Transverse colon (tissue), 4 donors: ENCODE results near the gene COX7C. TPM values are rescaled to one million over a fixed set of nuclear protein-coding genes. Genes with fewer than 3 reads are reported as not detected.

Experiments used
- DNase-seq: peaks from one replicate; pipeline ENCODE4 v3.0.0-alpha.2; 2019
- H3K27ac ChIP-seq, 4 donors: fragments of 200-600 bp; sonication (generic); 2 replicates each; pipeline ENCODE4 v1.5.1; 2016 to 2018; ENCODE audit warnings: inconsistent platforms in 4 of 4
- H3K27me3 ChIP-seq: fragments of 200-600 bp; sonication (generic); 2 replicates; pipeline ENCODE4 v1.5.1; 2017; ENCODE audit warnings: inconsistent platforms
- H3K36me3 ChIP-seq, 4 donors: fragments of 200-600 bp; sonication (generic); 2 replicates each; pipeline ENCODE4 v1.5.1; 2017 to 2019; ENCODE audit warnings: inconsistent platforms in 4 of 4
- H3K4me1 ChIP-seq, 4 donors: fragments of 200-600 bp; sonication (generic); 2 replicates each; pipeline ENCODE4 v1.5.1; 2017 to 2020; ENCODE audit warnings: inconsistent platforms in 4 of 4
- H3K4me3 ChIP-seq, 4 donors: fragments of 200-600 bp; sonication (generic); 1 replicate in 1 of 4; 2 replicates in 3 of 4; pipeline versions ENCODE4 v1.5.1 to v1.6.1; 2017 to 2019; ENCODE audit warnings: inconsistent platforms in 4 of 4
- H3K9me3 ChIP-seq, 2 donors: fragments of 200-600 bp; sonication (generic); 2 replicates each; pipeline ENCODE4 v1.5.1; 2017 to 2019; ENCODE audit warnings: inconsistent platforms in 2 of 2
- CTCF ChIP-seq, 5 experiments: fragments of 200-600 bp in 3 of 5; fragments of 450-650 bp in 2 of 5; sonication (generic) in 3 of 5; IDR thresholded peaks; 1 replicate in 2 of 5; 2 replicates in 3 of 5; pipeline ENCODE4 v1.5.1; 2016 to 2017; ENCODE audit warnings: antibody characterized with exemption in 5 of 5, inconsistent platforms in 3 of 5, mild to moderate bottlenecking in 2 of 5, moderate library complexity in 1 of 5
- EP300 ChIP-seq: sonication (generic); formaldehyde crosslinking; IDR thresholded peaks from one replicate; pipeline ENCODE4 v1.6.1; 2017; ENCODE audit warnings: antibody characterized with exemption, low read depth
- POLR2A ChIP-seq: fragments of 450-650 bp; IDR thresholded peaks from one replicate; pipeline ENCODE4 v1.6.1; 2016; ENCODE audit warnings: antibody characterized with exemption, mild to moderate bottlenecking, moderate library complexity
- POLR2AphosphoS5 ChIP-seq, 3 donors: sonication (generic); formaldehyde crosslinking; IDR thresholded peaks; one replicate each; pipeline ENCODE4 v1.6.1; 2016; ENCODE audit warnings: antibody characterized with exemption in 3 of 3
- WGBS, 2 donors: methylation state at CpG; one replicate each; pipeline ENCODE4 v1.1.5; 2018; ENCODE audit warnings: low coverage in 1 of 2; 5-methylcytosine and 5-hydroxymethylcytosine counted together
- in situ Hi-C, 4 donors: fragments of 200-750 bp; cut with MboI; loops; one replicate each; pipeline versions ENCODE4 v1.15.0 to v1.15.1; 2017; ENCODE audit warnings: low sequenced_read_pairs in 3 of 4, low pct_ligation_motif_present in 1 of 4, low pct_unique_long_range_greater_than_20kb in 1 of 4
- intact Hi-C: fragments of 100-400 bp; cut with DNase I; formaldehyde crosslinking; loops from one replicate; pipeline ENCODE4 v1.15.1; 2023; ENCODE audit warnings: low total_unique reads
- total RNA-seq, 4 donors: library from RNA; depleted of rRNA; stranded (reverse); fragments of >200 nt; gene quantifications; one replicate each; pipeline ENCODE4 v1.1.0, GENCODE V29; 2016

The COX7C gene
- total RNA-seq, 4 donors from 2014 or later: 329 to 677 (median 411) TPM

- Histone ChIP-seq H3K4me3 (no peak overlapping the region), H3K9me3 (no peaks in the 10 kb centered on the region), H3K4me1 (peaks cover 0 to 4% (median 2%) of the 10 kb centered on the region in 4 donors), H3K27ac (no peak overlapping the region), H3K27me3 (peaks cover 17% of the 10 kb centered on the region), H3K36me3 (no peaks in the 10 kb centered on the region)
- intact Hi-C loops: no loop called here
- no peak for DNase-seq
- no peak for TF ChIP-seq POLR2AphosphoS5 (IDR thresholded peaks at IDR 0.05)
- no peak for TF ChIP-seq CTCF (IDR thresholded peaks at IDR 0.05)
- no peak for TF ChIP-seq EP300
- TF ChIP-seq POLR2A: no peak
- in situ Hi-C loops: loop anchor here in 1 of 4 donors (25.0 kb wide), 1 partner anchor 799 kb away; the partner anchor contains the start of gene CCNH
- 80 to 88% methylated on average over 2 of the region's 2 CpGs for WGBS, 2 donors
Measured at GRCh38 chr5:86613455-86613854, 4.3 kb upstream of the COX7C start.

- DNase-seq: no peak
- Histone ChIP-seq H3K27me3 (peaks cover 14% of the 10 kb centered on the region), H3K9me3 (no peaks in the 10 kb centered on the region), H3K27ac (peak overlapping the region in 3 of 4 donors; percentile 88 to 95 (median 90)), H3K4me1 (peaks cover 0 to 14% (median 11%) of the 10 kb centered on the region in 4 donors), H3K4me3 (peak overlapping the region in 1 of 4 donors; percentile 97), H3K36me3 (peaks cover 0 to 22% (median 11%) of the 10 kb centered on the region in 4 donors)
- TF ChIP-seq CTCF (IDR thresholded peaks at IDR 0.05): no peak
- TF ChIP-seq EP300: no peak
- TF ChIP-seq POLR2A: no peak
- TF ChIP-seq POLR2AphosphoS5 (IDR thresholded peaks at IDR 0.05): no peak
- intact Hi-C loops: no loop called here
- in situ Hi-C loops: loop anchor here in 1 of 4 donors (25.0 kb wide), 1 partner anchor 795 kb away; the partner anchor contains the start of gene CCNH
- 54 to 63% methylated on average over 4 to 6 of the region's 6 CpGs for WGBS, 2 donors
Measured at GRCh38 chr5:86617309-86617755, 409 bp upstream of the COX7C start.

GRCh38 chr5:86623785-86624483, 6.2 kb downstream of the COX7C start:
- H3K27me3 ChIP-seq: peaks cover 13% of the 10 kb centered on the region
- no peaks in the 10 kb centered on the region for H3K9me3 ChIP-seq
- no peak overlapping the region for H3K4me3 ChIP-seq
- 76 to 82% methylated on average over 4 of the region's 4 CpGs for WGBS, 2 donors
- H3K27ac ChIP-seq: no peak overlapping the region
- TF ChIP-seq POLR2A (no peak), EP300 (no peak), CTCF (IDR thresholded peaks at IDR 0.05) (no peak), POLR2AphosphoS5 (IDR thresholded peaks at IDR 0.05) (no peak)
- intact Hi-C loops (no loop called here), in situ Hi-C loops (loop anchor here in 1 of 4 donors (25.0 kb wide), 1 partner anchor 788 kb away; the partner anchor contains the start of gene CCNH)
- no peak for DNase-seq
- H3K4me1 ChIP-seq: peaks cover 0 to 10% (median 5%) of the 10 kb centered on the region in 4 donors
- peaks cover 0 to 22% (median 11%) of the 10 kb centered on the region in 4 donors for H3K36me3 ChIP-seq

GRCh38 chr5:86625148-86625547, 7.4 kb downstream of the COX7C start:
- H3K27ac ChIP-seq: no peak overlapping the region
- H3K4me3 ChIP-seq: no peak overlapping the region
- TF ChIP-seq POLR2AphosphoS5 (IDR thresholded peaks at IDR 0.05): no peak
- peaks cover 13% of the 10 kb centered on the region for H3K27me3 ChIP-seq
- intact Hi-C loops (no loop called here), in situ Hi-C loops (no loop called here)
- no peak for DNase-seq
- no peaks in the 10 kb centered on the region for H3K4me1 ChIP-seq
- H3K36me3 ChIP-seq: peaks cover 0 to 18% (median 8%) of the 10 kb centered on the region in 4 donors
- WGBS, 2 donors: 71 to 85% methylated on average over 2 of the region's 2 CpGs
- no peaks in the 10 kb centered on the region for H3K9me3 ChIP-seq
